Measurements from ENCODE around the gene WNK2. TPM values are rescaled to one million over a fixed set of nuclear protein-coding genes. Genes with fewer than 3 reads are reported as not detected.

Gene WNK2
- total and polyA plus RNA-seq, 12 donors, result 1.1 to 17.6 (median 8.4) TPM

DNA sequence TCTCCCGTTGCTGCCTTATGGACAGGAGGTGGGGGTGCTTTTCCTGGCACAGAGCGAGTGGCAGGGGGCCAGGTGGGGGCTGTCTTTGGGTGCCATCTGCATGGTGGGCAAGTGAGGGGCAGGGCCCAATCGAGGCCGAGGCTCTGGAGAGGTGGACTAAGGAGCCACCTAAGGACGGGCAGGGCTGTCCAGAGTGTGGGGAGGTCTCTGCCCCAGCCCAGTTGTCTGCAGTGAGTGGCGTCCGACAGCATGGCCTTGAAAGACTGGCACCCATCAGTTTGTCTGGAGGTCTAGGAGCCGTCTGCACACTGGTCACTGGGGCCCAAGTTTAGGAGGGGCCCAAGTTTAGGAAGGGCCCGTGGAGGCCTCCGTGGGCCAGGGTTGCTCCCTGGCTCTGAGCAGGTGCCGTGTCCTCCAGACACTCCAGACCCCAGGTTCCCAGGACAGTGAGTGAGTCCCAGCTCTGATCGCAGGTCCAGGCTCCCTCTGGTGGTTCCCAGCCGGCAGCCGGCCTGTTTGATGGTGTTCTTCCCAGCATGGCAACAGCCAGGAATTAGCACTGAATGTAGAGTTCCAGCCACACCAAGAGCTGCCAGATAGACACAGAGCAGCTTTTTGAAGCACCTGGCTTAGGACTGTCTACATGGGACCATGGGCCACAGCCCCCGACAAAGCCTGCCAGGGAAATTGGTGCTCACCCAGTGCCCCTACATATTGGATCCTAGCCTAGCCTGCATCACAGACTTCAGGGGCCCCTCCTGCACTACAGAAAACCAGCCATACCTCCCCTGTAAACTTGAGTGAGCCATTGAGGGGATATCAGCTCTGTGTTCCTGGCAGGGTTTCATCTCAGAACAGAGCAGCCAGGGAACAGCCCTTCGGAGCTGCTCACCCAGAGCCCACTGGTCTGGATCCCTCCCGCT lies 120.9 kb downstream of the WNK2 start:
- TF ChIP-seq POLR2A (IDR thresholded peaks at IDR 0.05), result no peak
- TF ChIP-seq, protein P1, sequence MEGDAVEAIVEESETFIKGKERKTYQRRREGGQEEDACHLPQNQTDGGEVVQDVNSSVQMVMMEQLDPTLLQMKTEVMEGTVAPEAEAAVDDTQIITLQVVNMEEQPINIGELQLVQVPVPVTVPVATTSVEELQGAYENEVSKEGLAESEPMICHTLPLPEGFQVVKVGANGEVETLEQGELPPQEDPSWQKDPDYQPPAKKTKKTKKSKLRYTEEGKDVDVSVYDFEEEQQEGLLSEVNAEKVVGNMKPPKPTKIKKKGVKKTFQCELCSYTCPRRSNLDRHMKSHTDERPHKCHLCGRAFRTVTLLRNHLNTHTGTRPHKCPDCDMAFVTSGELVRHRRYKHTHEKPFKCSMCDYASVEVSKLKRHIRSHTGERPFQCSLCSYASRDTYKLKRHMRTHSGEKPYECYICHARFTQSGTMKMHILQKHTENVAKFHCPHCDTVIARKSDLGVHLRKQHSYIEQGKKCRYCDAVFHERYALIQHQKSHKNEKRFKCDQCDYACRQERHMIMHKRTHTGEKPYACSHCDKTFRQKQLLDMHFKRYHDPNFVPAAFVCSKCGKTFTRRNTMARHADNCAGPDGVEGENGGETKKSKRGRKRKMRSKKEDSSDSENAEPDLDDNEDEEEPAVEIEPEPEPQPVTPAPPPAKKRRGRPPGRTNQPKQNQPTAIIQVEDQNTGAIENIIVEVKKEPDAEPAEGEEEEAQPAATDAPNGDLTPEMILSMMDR (IDR thresholded peaks at IDR 0.05), result peak; percentile 28 to 65 (median 56)
- Histone ChIP-seq H3K4me3 (no peak overlapping the region), H3K27me3 (no peaks in the 10 kb centered on the region), H3K9me3 (replicated peaks in 1 of 3) (no peaks in the 10 kb centered on the region), H3K4me1 (replicated peaks in 1 of 2) (no peaks in the 10 kb centered on the region), H3K27ac (no peak overlapping the region), H3K36me3 (replicated peaks in 1 of 2) (no peaks in the 10 kb centered on the region)
- WGBS, 4 donors, result 60 to 92% (median 69%) methylated on average over 2 to 17 of the region's 17 CpGs
- DNase-seq, result peak; percentile 33 to 83 (median 46)
- intact Hi-C loops (cut with DNase I), result loop anchor here (5.0 to 10.0 kb wide), 4 partner anchors 143 to 300 kb away; no protein-coding TSS in a partner anchor

- intact Hi-C loops (cut with DNase I), result loop anchor here in 1 of 2 donors (10.0 kb wide), 2 partner anchors 201 to 301 kb away; no protein-coding TSS in a partner anchor
- Histone ChIP-seq H3K27me3 (no peaks in the 10 kb centered on the region), H3K36me3 (replicated peaks in 1 of 2) (no peaks in the 10 kb centered on the region), H3K27ac (no peak overlapping the region), H3K4me1 (replicated peaks in 1 of 2) (no peaks in the 10 kb centered on the region), H3K9me3 (replicated peaks in 1 of 3) (no peaks in the 10 kb centered on the region), H3K4me3 (no peak overlapping the region)
- no peak for TF ChIP-seq POLR2A (IDR thresholded peaks at IDR 0.05)
- TF ChIP-seq, protein P1 (IDR thresholded peaks at IDR 0.05), result no peak
- 86 to 98% (median 90%) methylated on average over 6 to 15 of the region's 15 CpGs for WGBS, 4 donors
- peak in 3 of 7 donors; percentile 3 to 14 (median 7) for DNase-seq
These were observed 121.6 kb downstream of the WNK2 start for GRCh38 chr9:93305497-93306020.

DNA sequence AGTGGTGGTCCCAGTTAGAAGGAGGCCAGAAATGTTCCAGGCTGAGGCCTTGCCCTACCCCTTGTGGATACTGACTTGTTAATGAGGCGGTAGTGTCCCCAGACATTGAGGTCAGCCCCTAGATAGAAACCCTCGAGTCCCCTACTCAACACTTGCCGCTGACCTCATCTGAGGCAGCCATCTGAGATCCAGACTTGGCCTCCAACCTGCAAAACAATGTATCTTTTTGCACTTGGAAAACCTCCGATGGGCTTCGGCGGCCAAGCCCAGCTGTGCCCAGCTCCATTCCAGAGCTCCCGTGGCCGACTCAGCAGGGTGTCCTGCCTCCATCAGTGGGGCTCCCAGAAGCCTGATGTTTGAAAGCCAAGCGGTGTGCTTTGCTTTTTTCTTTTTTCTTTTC lies 122.1 kb downstream of the WNK2 start:
- DNase-seq, result peak in 2 of 7 donors; percentile 7 to 14
- 91 to 95% (median 93%) methylated on average over 9 of the region's 9 CpGs for WGBS, 4 donors
- H3K36me3 ChIP-seq (replicated peaks in 1 of 2), result no peaks in the 10 kb centered on the region
- no peak for TF ChIP-seq POLR2A (IDR thresholded peaks at IDR 0.05)
- TF ChIP-seq, protein P1 (IDR thresholded peaks at IDR 0.05), result no peak
- no peak overlapping the region for H3K4me3 ChIP-seq
- no peaks in the 10 kb centered on the region for H3K9me3 ChIP-seq (replicated peaks in 1 of 3)
- intact Hi-C loops (cut with DNase I), result loop anchor here in 1 of 2 donors (10.0 kb wide), 2 partner anchors 201 to 301 kb away; no protein-coding TSS in a partner anchor
- H3K27ac ChIP-seq, result no peak overlapping the region
- no peaks in the 10 kb centered on the region for H3K27me3 ChIP-seq
- no peaks in the 10 kb centered on the region for H3K4me1 ChIP-seq (replicated peaks in 1 of 2)

GRCh38 chr9:93306579-93307091 lies 122.7 kb downstream of the WNK2 start:
- no peak overlapping the region for H3K27ac ChIP-seq
- no peaks in the 10 kb centered on the region for H3K36me3 ChIP-seq (replicated peaks in 1 of 2)
- H3K9me3 ChIP-seq (replicated peaks in 1 of 3), result no peaks in the 10 kb centered on the region
- no peak overlapping the region for H3K4me3 ChIP-seq
- TF ChIP-seq POLR2A (IDR thresholded peaks at IDR 0.05), result no peak
- H3K4me1 ChIP-seq (replicated peaks in 1 of 2), result no peaks in the 10 kb centered on the region
- WGBS, 4 donors, result 91 to 96% (median 93%) methylated on average over 35 of the region's 35 CpGs
- intact Hi-C loops (cut with DNase I), result loop anchor here in 1 of 2 donors (10.0 kb wide), 2 partner anchors 202 to 302 kb away; no protein-coding TSS in a partner anchor
- peak in 3 of 7 donors; percentile 5 to 43 (median 6) for DNase-seq
- no peaks in the 10 kb centered on the region for H3K27me3 ChIP-seq

All from adrenal gland (tissue), 12 donors.